Ovary (tissue), 9 donors: ENCODE measurements around the gene OSBPL2. TPM values are rescaled to one million over a fixed set of nuclear protein-coding genes. Genes with fewer than 3 reads are reported as not detected.

Experiments
- DNase-seq, 5 donors: peaks; one replicate each; pipeline ENCODE4 v3.0.0-alpha.2; 2019 to 2020
- H3K27ac ChIP-seq, 2 donors: fragments of 200-600 bp; one replicate each; pipeline versions ENCODE4 v1.5.1 to v1.8.0; 2019 to 2022
- H3K27me3 ChIP-seq: fragments of 200-600 bp; one replicate; pipeline ENCODE4 v1.8.0; 2022
- H3K36me3 ChIP-seq: fragments of 200-600 bp; sonication (generic); one replicate; pipeline ENCODE4 v1.5.1; 2019
- H3K4me1 ChIP-seq: one replicate; pipeline ENCODE4 v1.8.1; 2013; ENCODE audit warnings: mild to moderate bottlenecking, moderate library complexity; ENCODE audit not compliant: insufficient read depth
- H3K4me3 ChIP-seq: fragments of 200-600 bp; sonication (generic); one replicate; pipeline ENCODE4 v1.5.1; 2017
- H3K9me3 ChIP-seq, 2 donors: fragments of 200-600 bp in 1 of 2; sonication (generic) in 1 of 2; one replicate each; pipeline versions ENCODE4 v1.5.1 to v1.8.1; 2013 to 2019; ENCODE audit warnings: mild to moderate bottlenecking in 1 of 2, moderate library complexity in 1 of 2
- CTCF ChIP-seq, 3 donors: fragments of 450-650 bp in 2 of 3; fragments of 200-600 bp in 1 of 3; IDR thresholded peaks; one replicate each; pipeline versions ENCODE4 v1.5.1 to v1.8.0; 2016 to 2022; ENCODE audit warnings: antibody characterized with exemption in 3 of 3, mild to moderate bottlenecking in 1 of 3
- EP300 ChIP-seq: sonication (generic); formaldehyde crosslinking; IDR thresholded peaks from one replicate; pipeline ENCODE4 v1.6.1; 2017; ENCODE audit warnings: antibody characterized with exemption
- POLR2A ChIP-seq: fragments of 450-650 bp; IDR thresholded peaks from one replicate; pipeline ENCODE4 v1.6.1; 2017; ENCODE audit warnings: antibody characterized with exemption, mild to moderate bottlenecking, moderate library complexity
- WGBS, 3 donors: extraction: QIAGEN DNeasy Blood & Tissue Kit in 1 of 3; methylation state at CpG; one replicate each; pipeline versions ENCODE4 v1.1.5 to v1.1.7; 2013 to 2017; 5-methylcytosine and 5-hydroxymethylcytosine counted together
- intact Hi-C, 4 donors: fragments of 100-400 bp; cut with DNase I; formaldehyde crosslinking; loops; one replicate each; pipeline versions ENCODE4 v1.11.0 to v1.15.1; 2022 to 2023
- polyA plus RNA-seq, 2 donors: library from polyadenylated mRNA; stranded (reverse); fragments of 200-250 nt in 1 of 2; fragments of 350-450 nt in 1 of 2; fragmentation: Illumina TruSeq in 1 of 2; extraction: RNeasy Lipid Tissue Mini Kit (QIAGEN cat#74804) in 1 of 2; gene quantifications; one replicate each; pipeline ENCODE4 v1.2.3, GENCODE V29; 2013 to 2014
- total RNA-seq, 7 donors: library from RNA; depleted of rRNA in 2 of 7; stranded (reverse); fragments of >200 nt in 2 of 7; fragmentation: NEBNext Ultra II Directional in 3 of 7; extraction: Animal tissue kit (Norgen Biotek cat#: 25700) in 3 of 7; gene quantifications; one replicate each; pipeline versions ENCODE4 v1.1.0 to v1.2.4, GENCODE V29; 2016 to 2023
- donor health status: DM: no; HTN: no; CAD: no; lungs with moderate emphysema.
- donor health status: DM: no; HTN: no; CAD: no.
- donor health status: Bipolar disorder and iron deficiency.
- donor health status: DM: yes; HTN: yes; CAD: no.
- donor health status: DM: no; HTN: no; CAD: no.
- donor health status: DM: yes; HTN: yes; CAD: no.

Gene OSBPL2
- total and polyA plus RNA-seq, 9 donors = 14.2 to 42.2 (median 34.4) TPM

GRCh38 chr20:62258499-62259293 lies 20.4 kb downstream of the OSBPL2 start:
- H3K27me3 ChIP-seq = no peaks in the 10 kb centered on the region
- intact Hi-C loops = no loop called here
- H3K4me3 ChIP-seq = no peak overlapping the region
- H3K36me3 ChIP-seq = no peaks in the 10 kb centered on the region
- H3K9me3 ChIP-seq = no peaks in the 10 kb centered on the region
- peaks cover 2% of the 10 kb centered on the region for H3K4me1 ChIP-seq
- no peak overlapping the region for H3K27ac ChIP-seq
- WGBS, 3 donors = 59 to 69% (median 66%) methylated on average over 20 of the region's 20 CpGs
- TF ChIP-seq POLR2A = no peak
- no peak for TF ChIP-seq CTCF (IDR thresholded peaks at IDR 0.05)
- TF ChIP-seq EP300 = no peak
- peak in 2 of 5 donors; percentile 40 to 48 for DNase-seq

DNA sequence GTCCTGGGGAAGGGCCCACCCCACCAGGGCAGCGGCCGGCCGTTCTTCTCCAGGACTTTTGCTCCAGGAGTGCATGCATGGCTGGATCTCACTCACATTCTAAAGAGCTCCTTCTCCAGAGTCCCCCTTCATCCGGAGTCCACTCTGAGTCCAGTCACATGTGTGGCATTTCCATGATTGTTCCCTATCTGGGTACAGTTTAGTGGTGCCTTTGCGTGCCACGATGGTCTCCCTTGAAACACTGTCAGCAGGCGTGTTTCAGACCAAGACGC lies 20.9 kb downstream of the OSBPL2 start:
- TF ChIP-seq CTCF (IDR thresholded peaks at IDR 0.05) (no peak), EP300 (no peak), POLR2A (no peak)
- Histone ChIP-seq H3K27me3 (no peaks in the 10 kb centered on the region), H3K4me3 (no peak overlapping the region), H3K36me3 (no peaks in the 10 kb centered on the region), H3K27ac (no peak overlapping the region), H3K4me1 (peaks cover 2% of the 10 kb centered on the region), H3K9me3 (no peaks in the 10 kb centered on the region)
- intact Hi-C loops = no loop called here
- WGBS, 3 donors = 93 to 97% (median 96%) methylated on average over 8 of the region's 8 CpGs
- DNase-seq = no peak

- no peak for DNase-seq
- no peaks in the 10 kb centered on the region for H3K27me3 ChIP-seq
- H3K4me1 ChIP-seq = peaks cover 2% of the 10 kb centered on the region
- no peaks in the 10 kb centered on the region for H3K9me3 ChIP-seq
- H3K4me3 ChIP-seq = no peak overlapping the region
- TF ChIP-seq POLR2A = no peak
- H3K36me3 ChIP-seq = no peaks in the 10 kb centered on the region
- 92 to 96% (median 95%) methylated on average over 10 of the region's 10 CpGs for WGBS, 3 donors
- intact Hi-C loops = no loop called here
- H3K27ac ChIP-seq = no peak overlapping the region
These were observed 23.7 kb downstream of the OSBPL2 start for GRCh38 chr20:62262064-62262463.

DNA sequence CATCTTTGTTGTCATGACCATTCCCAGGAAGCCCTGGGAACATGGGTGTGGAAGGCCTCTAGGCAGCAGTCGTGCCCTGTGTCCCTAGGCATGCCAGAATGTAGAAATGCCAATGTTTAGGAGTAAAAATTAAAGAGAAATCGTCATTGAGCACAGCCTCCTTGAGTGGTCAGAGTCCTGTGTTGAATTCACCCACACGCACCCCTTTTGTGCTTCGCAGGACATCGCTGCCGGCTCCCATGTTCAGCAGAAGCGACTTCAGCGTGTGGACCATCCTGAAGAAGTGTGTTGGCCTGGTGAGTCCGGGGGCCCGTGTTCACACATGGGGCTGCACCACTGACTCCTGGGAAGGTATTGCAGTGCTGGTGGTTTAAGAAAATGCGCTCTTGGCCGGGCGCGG lies 25.1 kb downstream of the OSBPL2 start:
- Histone ChIP-seq H3K4me1 (no peaks in the 10 kb centered on the region), H3K27ac (no peak overlapping the region), H3K27me3 (no peaks in the 10 kb centered on the region), H3K36me3 (no peaks in the 10 kb centered on the region), H3K4me3 (no peak overlapping the region), H3K9me3 (no peaks in the 10 kb centered on the region)
- DNase-seq = no peak
- intact Hi-C loops = no loop called here
- TF ChIP-seq POLR2A (no peak), CTCF (IDR thresholded peaks at IDR 0.05) (no peak), EP300 (no peak)
- 95% methylated on average over 14 of the region's 14 CpGs for WGBS, 3 donors

DNA sequence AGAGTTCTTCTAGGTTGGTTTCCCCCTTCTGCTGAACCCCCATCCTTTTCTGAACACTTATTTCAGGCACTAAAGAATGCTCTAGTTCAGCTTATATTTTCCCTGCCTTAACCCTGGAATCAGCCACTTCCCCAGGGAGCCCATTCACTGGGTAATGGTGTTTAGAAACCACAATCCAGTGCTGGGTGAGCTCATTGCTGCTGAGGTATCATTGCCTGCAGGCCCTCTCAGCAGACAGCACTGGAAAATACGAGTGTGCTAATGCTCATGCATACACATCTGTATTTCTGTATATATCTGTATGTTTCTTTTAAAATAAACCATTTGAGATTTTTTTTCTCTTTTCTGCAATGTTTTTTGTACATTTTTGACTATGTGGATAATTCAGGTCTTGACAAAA lies 27.0 kb downstream of the OSBPL2 start:
- Histone ChIP-seq H3K4me3 (no peak overlapping the region), H3K27me3 (no peaks in the 10 kb centered on the region), H3K36me3 (no peaks in the 10 kb centered on the region), H3K9me3 (no peaks in the 10 kb centered on the region), H3K27ac (no peak overlapping the region), H3K4me1 (peaks cover 14% of the 10 kb centered on the region)
- intact Hi-C loops = no loop called here
- no peak for DNase-seq
- WGBS, 3 donors = 97 to 100% (median 100%) methylated on average over 1 of the region's 1 CpG
- no peak for TF ChIP-seq POLR2A
- no peak for TF ChIP-seq EP300
- TF ChIP-seq CTCF (IDR thresholded peaks at IDR 0.05) = no peak
